Measurements from ENCODE around the gene C1orf52.

C1orf52 gene

GRCh38 chr1:85237613-85238012 lies 21.8 kb downstream of the C1orf52 start:
- H3K36me3 Mint-ChIP-seq (ENCODE audit: low read depth) = no peaks in the 10 kb centered on the region
- intact Hi-C loops (cut with micrococcal nuclease) = no loop called here

GRCh38 chr1:85230305-85230977 lies 29.0 kb downstream of the C1orf52 start:
- Mint-ChIP-seq H3K4me3 (no peak overlapping the region), H3K36me3 (ENCODE audit: low read depth) (no peaks in the 10 kb centered on the region), H3K4me1 (ENCODE audit: low read depth) (no peaks in the 10 kb centered on the region), H3K9me3 (no peaks in the 10 kb centered on the region), H3K27me3 (no peaks in the 10 kb centered on the region), H3K27ac (no peak overlapping the region)
- intact Hi-C loops (cut with micrococcal nuclease) = no loop called here

More at GRCh38 chr1:85237613-85238012, 21.8 kb downstream of the C1orf52 start:
- no peak overlapping the region for H3K4me3 Mint-ChIP-seq
- H3K27me3 Mint-ChIP-seq = no peaks in the 10 kb centered on the region
- no peaks in the 10 kb centered on the region for H3K9me3 Mint-ChIP-seq
- no peak overlapping the region for H3K27ac Mint-ChIP-seq
- no peaks in the 10 kb centered on the region for H3K4me1 Mint-ChIP-seq (ENCODE audit: low read depth)

GRCh38 chr1:85229574-85230097 lies 29.8 kb downstream of the C1orf52 start:
- intact Hi-C loops (cut with micrococcal nuclease) = no loop called here
- Mint-ChIP-seq H3K9me3 (no peaks in the 10 kb centered on the region), H3K27ac (no peak overlapping the region), H3K4me1 (ENCODE audit: low read depth) (no peaks in the 10 kb centered on the region), H3K4me3 (no peak overlapping the region), H3K36me3 (ENCODE audit: low read depth) (no peaks in the 10 kb centered on the region), H3K27me3 (no peaks in the 10 kb centered on the region)

- H3K4me1 Mint-ChIP-seq (ENCODE audit: low read depth) = no peaks in the 10 kb centered on the region
- no peaks in the 10 kb centered on the region for H3K9me3 Mint-ChIP-seq
- no peaks in the 10 kb centered on the region for H3K36me3 Mint-ChIP-seq (ENCODE audit: low read depth)
- no peak overlapping the region for H3K4me3 Mint-ChIP-seq
- no peak overlapping the region for H3K27ac Mint-ChIP-seq
- intact Hi-C loops (cut with micrococcal nuclease) = no loop called here
- H3K27me3 Mint-ChIP-seq = no peaks in the 10 kb centered on the region
Observed at GRCh38 chr1:85228972-85229371, 30.5 kb downstream of the C1orf52 start.

- Mint-ChIP-seq H3K4me1 (ENCODE audit: low read depth) (no peaks in the 10 kb centered on the region), H3K27me3 (no peaks in the 10 kb centered on the region), H3K4me3 (no peak overlapping the region), H3K9me3 (no peaks in the 10 kb centered on the region), H3K27ac (no peak overlapping the region), H3K36me3 (ENCODE audit: low read depth) (no peaks in the 10 kb centered on the region)
- intact Hi-C loops (cut with micrococcal nuclease) = no loop called here
Observed at GRCh38 chr1:85225624-85226380, 33.7 kb downstream of the C1orf52 start.

- Mint-ChIP-seq H3K27me3 (no peaks in the 10 kb centered on the region), H3K27ac (no peak overlapping the region), H3K36me3 (ENCODE audit: low read depth) (no peaks in the 10 kb centered on the region), H3K4me1 (ENCODE audit: low read depth) (no peaks in the 10 kb centered on the region), H3K4me3 (no peak overlapping the region), H3K9me3 (no peaks in the 10 kb centered on the region)
- intact Hi-C loops (cut with micrococcal nuclease) = no loop called here
Observed at GRCh38 chr1:85224734-85225623, 34.5 kb downstream of the C1orf52 start.

GRCh38 chr1:85224295-85224694 lies 35.2 kb downstream of the C1orf52 start:
- Mint-ChIP-seq H3K9me3 (no peaks in the 10 kb centered on the region), H3K4me3 (no peak overlapping the region), H3K27me3 (no peaks in the 10 kb centered on the region), H3K4me1 (ENCODE audit: low read depth) (no peaks in the 10 kb centered on the region), H3K36me3 (ENCODE audit: low read depth) (no peaks in the 10 kb centered on the region), H3K27ac (no peak overlapping the region)
- intact Hi-C loops (cut with micrococcal nuclease) = no loop called here

GRCh38 chr1:85223334-85223733 lies 36.1 kb downstream of the C1orf52 start:
- Mint-ChIP-seq H3K36me3 (ENCODE audit: low read depth) (no peaks in the 10 kb centered on the region), H3K4me1 (ENCODE audit: low read depth) (no peaks in the 10 kb centered on the region), H3K27me3 (no peaks in the 10 kb centered on the region), H3K27ac (no peak overlapping the region), H3K9me3 (no peaks in the 10 kb centered on the region), H3K4me3 (no peak overlapping the region)
- intact Hi-C loops (cut with micrococcal nuclease) = no loop called here

- no peaks in the 10 kb centered on the region for H3K36me3 Mint-ChIP-seq (ENCODE audit: low read depth)
- intact Hi-C loops (cut with micrococcal nuclease) = no loop called here
Observed at GRCh38 chr1:85220756-85221201, 38.7 kb downstream of the C1orf52 start.

GRCh38 chr1:85219853-85220610 lies 39.4 kb downstream of the C1orf52 start:
- H3K36me3 Mint-ChIP-seq (ENCODE audit: low read depth) = no peaks in the 10 kb centered on the region
- no peaks in the 10 kb centered on the region for H3K4me1 Mint-ChIP-seq (ENCODE audit: low read depth)
- H3K27ac Mint-ChIP-seq = no peak overlapping the region
- H3K4me3 Mint-ChIP-seq = no peak overlapping the region
- H3K9me3 Mint-ChIP-seq = no peaks in the 10 kb centered on the region
- no peaks in the 10 kb centered on the region for H3K27me3 Mint-ChIP-seq
- intact Hi-C loops (cut with micrococcal nuclease) = no loop called here

More at GRCh38 chr1:85220756-85221201, 38.7 kb downstream of the C1orf52 start:
- no peak overlapping the region for H3K4me3 Mint-ChIP-seq
- no peaks in the 10 kb centered on the region for H3K4me1 Mint-ChIP-seq (ENCODE audit: low read depth)
- no peaks in the 10 kb centered on the region for H3K27me3 Mint-ChIP-seq
- no peaks in the 10 kb centered on the region for H3K9me3 Mint-ChIP-seq
- no peak overlapping the region for H3K27ac Mint-ChIP-seq

- Mint-ChIP-seq H3K4me3 (no peak overlapping the region), H3K27ac (no peak overlapping the region), H3K27me3 (no peaks in the 10 kb centered on the region), H3K36me3 (ENCODE audit: low read depth) (no peaks in the 10 kb centered on the region), H3K9me3 (no peaks in the 10 kb centered on the region), H3K4me1 (ENCODE audit: low read depth) (no peaks in the 10 kb centered on the region)
- intact Hi-C loops (cut with micrococcal nuclease) = no loop called here
Observed at GRCh38 chr1:85216697-85217096, 42.8 kb downstream of the C1orf52 start.

- H3K27me3 Mint-ChIP-seq = no peaks in the 10 kb centered on the region
- H3K27ac Mint-ChIP-seq = no peak overlapping the region
- no peaks in the 10 kb centered on the region for H3K9me3 Mint-ChIP-seq
- H3K4me3 Mint-ChIP-seq = no peak overlapping the region
- intact Hi-C loops (cut with micrococcal nuclease) = no loop called here
- H3K4me1 Mint-ChIP-seq (ENCODE audit: low read depth) = peaks cover 7% of the 10 kb centered on the region
- H3K36me3 Mint-ChIP-seq (ENCODE audit: low read depth) = no peaks in the 10 kb centered on the region
Observed at GRCh38 chr1:85214654-85215053, 44.8 kb downstream of the C1orf52 start.

GRCh38 chr1:85208488-85208887 lies 51.0 kb downstream of the C1orf52 start:
- peaks cover 16% of the 10 kb centered on the region for H3K27me3 Mint-ChIP-seq
- no peaks in the 10 kb centered on the region for H3K9me3 Mint-ChIP-seq
- H3K4me1 Mint-ChIP-seq (ENCODE audit: low read depth) = peaks cover 14% of the 10 kb centered on the region
- no peak overlapping the region for H3K27ac Mint-ChIP-seq
- no peaks in the 10 kb centered on the region for H3K36me3 Mint-ChIP-seq (ENCODE audit: low read depth)
- intact Hi-C loops (cut with micrococcal nuclease) = no loop called here
- no peak overlapping the region for H3K4me3 Mint-ChIP-seq
